CD4-positive, CD25-positive, alpha-beta regulatory T cell (primary cell): ENCODE data around the gene SETBP1. TPM values are rescaled to one million over a fixed set of nuclear protein-coding genes. Genes with fewer than 3 reads are reported as not detected.

Experiments
- ATAC-seq, 2 donors: fragments of 150-1000 bp; cut with Tn5 transposase; one replicate each; pipeline ENCODE4 v1.10.0; 2021; ENCODE audit warnings: low read depth in 2 of 2, moderate number of reproducible peaks in 2 of 2, moderate library complexity in 1 of 2
- DNase-seq, 3 donors: peaks; one replicate each; pipeline versions ENCODE4 v3.0.0 to v3.0.0-alpha.2; 2012 to 2022; ENCODE audit warnings: mixed read lengths in 1 of 3
- H3K27ac ChIP-seq: one replicate; pipeline ENCODE4 v1.7.0; 2013; ENCODE audit warnings: mild to moderate bottlenecking, low read length; ENCODE audit not compliant: insufficient read depth, poor library complexity, severe bottlenecking
- H3K27me3 ChIP-seq: one replicate; pipeline ENCODE4 v1.7.0; 2013; ENCODE audit warnings: low read length; ENCODE audit not compliant: control insufficient read depth, insufficient read depth
- H3K36me3 ChIP-seq: one replicate; pipeline ENCODE4 v1.7.0; 2013; ENCODE audit warnings: mild to moderate bottlenecking, low read length, moderate library complexity; ENCODE audit not compliant: control insufficient read depth, insufficient read depth
- H3K4me1 ChIP-seq: 2 replicates; pipeline ENCODE4 v1.7.0; 2013; ENCODE audit warnings: mild to moderate bottlenecking, low read length; ENCODE audit not compliant: insufficient read depth, control insufficient read depth, poor library complexity, severe bottlenecking
- H3K4me3 ChIP-seq: one replicate; pipeline ENCODE4 v1.7.0; 2013; ENCODE audit warnings: low read depth, mild to moderate bottlenecking, low read length, moderate library complexity
- H3K9me3 ChIP-seq, 2 experiments: 1 replicate in 1 of 2; 2 replicates in 1 of 2; pipeline ENCODE4 v1.7.0; 2013; ENCODE audit warnings: low read length in 2 of 2, mild to moderate bottlenecking in 1 of 2, moderate library complexity in 1 of 2; ENCODE audit not compliant: control insufficient read depth in 2 of 2
- H3K27ac Mint-ChIP-seq, 3 donors: one replicate each; pipeline ENCODE4 v1.8.0; 2020 to 2022; ENCODE audit warnings: mild to moderate bottlenecking in 3 of 3, mixed read lengths in 3 of 3, moderate library complexity in 2 of 3
- H3K27me3 Mint-ChIP-seq: one replicate; pipeline ENCODE4 v1.8.0; 2022; ENCODE audit warnings: mild to moderate bottlenecking, mixed read lengths
- H3K36me3 Mint-ChIP-seq: one replicate; pipeline ENCODE4 v1.8.0; 2020; ENCODE audit warnings: mixed read lengths
- H3K4me1 Mint-ChIP-seq, 4 donors: one replicate each; pipeline ENCODE4 v1.8.0; 2020 to 2022; ENCODE audit warnings: mixed read lengths in 4 of 4, mild to moderate bottlenecking in 1 of 4
- H3K4me3 Mint-ChIP-seq, 4 donors: one replicate each; pipeline ENCODE4 v1.8.0; 2020 to 2022; ENCODE audit warnings: mild to moderate bottlenecking in 4 of 4, mixed read lengths in 4 of 4, moderate library complexity in 3 of 4
- H3K9me3 Mint-ChIP-seq, 7 donors: one replicate each; pipeline ENCODE4 v1.8.0; 2020 to 2022; ENCODE audit warnings: mixed read lengths in 7 of 7, mild to moderate bottlenecking in 3 of 7, moderate library complexity in 2 of 7
- polyA plus RNA-seq, 4 donors: library from polyadenylated mRNA; unstranded; fragments of 300-500 nt; fragmentation: Illumina TruSeq; gene quantifications; one replicate each; pipeline ENCODE4 v1.2.3, GENCODE V29; 2021
- total RNA-seq: library from RNA; stranded (reverse); gene quantifications from one replicate; pipeline ENCODE4 v1.2.3, GENCODE V29; 2022

Gene SETBP1
- total and polyA plus RNA-seq, 5 donors from 2014 or later, result 0.32 to 1.6 (median 0.38) TPM; not detected in 2

GRCh38 chr18:44859263-44859662 lies 178.6 kb downstream of the SETBP1 start:
- H3K9me3 Mint-ChIP-seq, result peaks cover 0 to 3% (median 0%) of the 10 kb centered on the region in 7 donors
- H3K36me3 Mint-ChIP-seq, result no peaks in the 10 kb centered on the region
- no peak for DNase-seq
- Histone ChIP-seq H3K4me3 (no peak overlapping the region), H3K9me3 (no peaks in the 10 kb centered on the region), H3K4me1 (no peaks in the 10 kb centered on the region), H3K27me3 (no peaks in the 10 kb centered on the region), H3K36me3 (no peaks in the 10 kb centered on the region), H3K27ac (no peak overlapping the region)
- no peak overlapping the region for H3K27ac Mint-ChIP-seq
- H3K4me3 Mint-ChIP-seq, result no peak overlapping the region
- H3K27me3 Mint-ChIP-seq, result peaks cover 15% of the 10 kb centered on the region
- no peak for ATAC-seq
- no peaks in the 10 kb centered on the region for H3K4me1 Mint-ChIP-seq

GRCh38 chr18:44859751-44860439 lies 179.2 kb downstream of the SETBP1 start:
- Mint-ChIP-seq H3K36me3 (no peaks in the 10 kb centered on the region), H3K9me3 (peaks cover 0 to 3% (median 0%) of the 10 kb centered on the region in 7 donors), H3K4me3 (no peak overlapping the region), H3K4me1 (no peaks in the 10 kb centered on the region), H3K27me3 (peaks cover 15% of the 10 kb centered on the region), H3K27ac (no peak overlapping the region)
- no peak overlapping the region for H3K27ac ChIP-seq
- H3K27me3 ChIP-seq, result no peaks in the 10 kb centered on the region
- ATAC-seq, result no peak
- no peaks in the 10 kb centered on the region for H3K9me3 ChIP-seq
- no peaks in the 10 kb centered on the region for H3K4me1 ChIP-seq
- no peak for DNase-seq
- no peak overlapping the region for H3K4me3 ChIP-seq
- H3K36me3 ChIP-seq, result no peaks in the 10 kb centered on the region

DNA sequence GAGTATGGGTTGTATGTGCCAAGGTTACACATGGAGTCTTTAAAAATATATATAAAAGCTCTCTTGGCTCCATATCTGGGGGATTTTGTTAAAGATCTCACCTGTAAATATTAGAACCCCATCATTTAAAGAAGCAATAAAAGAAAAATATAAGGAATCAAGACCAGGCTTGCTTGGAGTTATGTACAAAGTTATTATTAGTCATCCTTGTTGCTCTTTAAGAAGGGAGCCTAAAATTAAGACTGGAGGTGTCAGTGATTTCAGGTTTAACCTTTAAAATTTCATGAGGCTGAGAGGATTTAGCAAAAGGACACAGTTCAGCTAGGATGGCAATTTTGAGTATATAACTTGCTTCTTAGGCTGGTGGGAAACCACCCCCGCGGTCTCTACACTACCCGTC lies 181.4 kb downstream of the SETBP1 start:
- no peaks in the 10 kb centered on the region for H3K36me3 ChIP-seq
- H3K9me3 ChIP-seq, result no peaks in the 10 kb centered on the region
- no peaks in the 10 kb centered on the region for H3K4me1 ChIP-seq
- H3K27ac ChIP-seq, result no peak overlapping the region
- Mint-ChIP-seq H3K9me3 (peaks cover 0 to 3% (median 0%) of the 10 kb centered on the region in 7 donors), H3K36me3 (no peaks in the 10 kb centered on the region), H3K27ac (no peak overlapping the region), H3K4me1 (no peaks in the 10 kb centered on the region), H3K4me3 (no peak overlapping the region), H3K27me3 (peaks cover 15% of the 10 kb centered on the region)
- DNase-seq (no peak), ATAC-seq (no peak)
- no peak overlapping the region for H3K4me3 ChIP-seq
- no peaks in the 10 kb centered on the region for H3K27me3 ChIP-seq

DNA sequence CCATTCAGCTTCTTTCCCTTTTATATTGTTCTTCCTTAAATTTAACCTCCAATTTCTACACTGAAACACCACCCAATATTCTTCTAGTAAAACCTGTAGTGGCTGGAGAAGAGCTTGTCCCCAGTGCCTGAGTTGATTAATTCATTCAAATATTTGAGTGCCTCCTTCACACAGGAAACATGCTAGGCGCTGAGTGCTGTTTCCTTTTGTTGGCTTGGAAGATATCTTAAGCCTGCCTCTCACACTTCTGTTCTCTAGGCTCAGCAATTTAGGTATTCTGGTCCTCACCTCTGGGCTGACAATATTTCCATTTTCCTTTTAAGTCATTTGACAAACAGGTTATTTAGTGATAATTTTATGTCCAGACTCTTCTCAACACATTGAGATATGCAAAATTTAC lies 185.4 kb downstream of the SETBP1 start:
- H3K9me3 ChIP-seq, result no peaks in the 10 kb centered on the region
- no peak overlapping the region for H3K27ac Mint-ChIP-seq
- H3K4me3 Mint-ChIP-seq, result no peak overlapping the region

GRCh38 chr18:44869533-44869932 lies 188.8 kb downstream of the SETBP1 start:
- Histone ChIP-seq H3K27me3 (no peaks in the 10 kb centered on the region), H3K4me3 (no peak overlapping the region), H3K36me3 (no peaks in the 10 kb centered on the region), H3K27ac (no peak overlapping the region), H3K9me3 (no peaks in the 10 kb centered on the region), H3K4me1 (no peaks in the 10 kb centered on the region)
- Mint-ChIP-seq H3K9me3 (peaks cover 0 to 2% (median 0%) of the 10 kb centered on the region in 7 donors), H3K27me3 (no peaks in the 10 kb centered on the region), H3K4me3 (no peak overlapping the region), H3K27ac (no peak overlapping the region), H3K4me1 (peaks cover 0 to 8% (median 1%) of the 10 kb centered on the region in 4 donors), H3K36me3 (no peaks in the 10 kb centered on the region)
- DNase-seq (no peak), ATAC-seq (no peak)

More for the DNA sequence above, 185.4 kb downstream of the SETBP1 start:
- ATAC-seq (no peak), DNase-seq (no peak)
- Mint-ChIP-seq H3K4me1 (peaks cover 0 to 2% (median 0%) of the 10 kb centered on the region in 4 donors), H3K36me3 (no peaks in the 10 kb centered on the region), H3K9me3 (peaks cover 0 to 2% (median 0%) of the 10 kb centered on the region in 7 donors), H3K27me3 (peaks cover 5% of the 10 kb centered on the region)
- Histone ChIP-seq H3K27ac (no peak overlapping the region), H3K4me1 (no peaks in the 10 kb centered on the region), H3K36me3 (no peaks in the 10 kb centered on the region), H3K27me3 (no peaks in the 10 kb centered on the region), H3K4me3 (no peak overlapping the region)

DNA sequence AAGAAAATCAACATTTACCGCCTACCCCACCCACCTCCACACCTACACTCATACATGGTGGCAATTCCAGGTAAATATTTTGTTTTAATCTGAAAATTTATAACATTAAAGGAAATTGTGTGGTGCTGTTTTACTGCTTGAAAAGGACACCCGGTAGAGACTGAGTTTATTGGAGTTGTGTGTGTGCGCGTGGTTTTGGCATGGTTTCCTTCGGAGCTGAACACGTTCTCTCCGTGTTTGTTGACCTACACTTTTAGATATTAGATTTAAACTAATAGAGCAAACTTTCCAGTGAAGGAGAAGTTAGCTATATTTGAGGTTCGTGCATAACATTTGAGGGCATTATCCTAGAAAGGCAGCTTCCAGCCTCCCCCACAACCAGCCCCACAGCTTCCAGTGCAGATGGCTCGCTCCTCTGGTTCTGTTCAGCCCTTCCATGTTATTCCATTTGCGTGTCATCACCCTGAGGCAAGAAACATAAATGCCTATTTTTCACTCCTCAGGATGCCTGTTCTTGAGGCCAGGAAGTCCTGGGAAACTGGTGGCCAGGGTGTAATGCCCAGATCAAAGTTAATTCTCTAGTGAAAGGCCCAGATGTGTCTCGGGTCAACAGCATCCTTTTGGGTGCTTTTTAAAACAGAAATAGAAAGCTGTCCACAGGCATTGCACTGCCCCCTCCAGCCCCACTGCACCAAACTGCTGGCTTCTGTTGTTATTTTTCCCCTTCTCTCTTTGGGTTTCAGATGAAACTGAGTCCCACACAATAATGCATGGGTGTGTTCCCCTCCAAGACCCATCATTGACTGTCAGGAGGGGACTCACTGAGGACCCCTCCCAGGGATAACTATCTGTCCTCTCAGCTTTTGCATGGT lies 190.2 kb downstream of the SETBP1 start:
- H3K27me3 Mint-ChIP-seq, result no peaks in the 10 kb centered on the region
- no peak overlapping the region for H3K4me3 Mint-ChIP-seq

GRCh38 chr18:44871771-44872170 lies 191.1 kb downstream of the SETBP1 start:
- no peaks in the 10 kb centered on the region for H3K36me3 Mint-ChIP-seq
- no peak overlapping the region for H3K27ac Mint-ChIP-seq
- Histone ChIP-seq H3K27ac (no peak overlapping the region), H3K4me3 (no peak overlapping the region), H3K36me3 (no peaks in the 10 kb centered on the region), H3K9me3 (no peaks in the 10 kb centered on the region), H3K4me1 (no peaks in the 10 kb centered on the region), H3K27me3 (no peaks in the 10 kb centered on the region)
- no peaks in the 10 kb centered on the region for H3K27me3 Mint-ChIP-seq
- DNase-seq (no peak), ATAC-seq (no peak)
- peaks cover 0 to 8% (median 1%) of the 10 kb centered on the region in 4 donors for H3K4me1 Mint-ChIP-seq
- H3K9me3 Mint-ChIP-seq, result peaks cover 0 to 2% (median 0%) of the 10 kb centered on the region in 7 donors
- no peak overlapping the region for H3K4me3 Mint-ChIP-seq

More for the DNA sequence above, 190.2 kb downstream of the SETBP1 start:
- Histone ChIP-seq H3K4me1 (no peaks in the 10 kb centered on the region), H3K27ac (no peak overlapping the region), H3K36me3 (no peaks in the 10 kb centered on the region), H3K4me3 (no peak overlapping the region), H3K9me3 (no peaks in the 10 kb centered on the region), H3K27me3 (no peaks in the 10 kb centered on the region)
- no peak overlapping the region for H3K27ac Mint-ChIP-seq
- H3K36me3 Mint-ChIP-seq, result no peaks in the 10 kb centered on the region
- DNase-seq (no peak), ATAC-seq (no peak)
- H3K9me3 Mint-ChIP-seq, result peaks cover 0 to 2% (median 0%) of the 10 kb centered on the region in 7 donors
- H3K4me1 Mint-ChIP-seq, result peaks cover 0 to 8% (median 1%) of the 10 kb centered on the region in 4 donors
